Amygdala (tissue), 56 donors: ENCODE results near the gene CPN2.

ENCODE experiments used
- DNase-seq, 56 donors: peaks; one replicate each; lab custom pipeline; 2025; lab: John Stamatoyannopoulos, UW

The CPN2 gene

GRCh38 chr3:194381460-194381875 lies 30.3 kb upstream of the CPN2 start:
- peak in 18 of 56 donors; percentile 3 to 56 (median 24) for DNase-seq

GRCh38 chr3:194380326-194380725 lies 29.2 kb upstream of the CPN2 start:
- DNase-seq: no peak

- DNase-seq: no peak
Measured at GRCh38 chr3:194379651-194380050, 28.5 kb upstream of the CPN2 start.

- DNase-seq: no peak
Measured at GRCh38 chr3:194379231-194379630, 28.1 kb upstream of the CPN2 start.

- DNase-seq: no peak
Measured at GRCh38 chr3:194377708-194378107, 26.6 kb upstream of the CPN2 start.

- DNase-seq: no peak
Measured at GRCh38 chr3:194376241-194376560, 25.1 kb upstream of the CPN2 start.

GRCh38 chr3:194375473-194376240 lies 24.5 kb upstream of the CPN2 start:
- no peak for DNase-seq

GRCh38 chr3:194374935-194375334 lies 23.8 kb upstream of the CPN2 start:
- DNase-seq: no peak

GRCh38 chr3:194373899-194374298 lies 22.8 kb upstream of the CPN2 start:
- no peak for DNase-seq

- DNase-seq: no peak
Measured at GRCh38 chr3:194373028-194373427, 21.9 kb upstream of the CPN2 start.

- no peak for DNase-seq
Measured at GRCh38 chr3:194370753-194371152, 19.6 kb upstream of the CPN2 start.

- DNase-seq: no peak
Measured at GRCh38 chr3:194369522-194370279, 18.6 kb upstream of the CPN2 start, which contains the start of gene LRRC15. TSS of gene LRRC15 (minus strand) at chr3:194369743. CDS start at chr3:194361043, 8,700 bp downstream.

GRCh38 chr3:194368918-194369317 lies 17.8 kb upstream of the CPN2 start:
- no peak for DNase-seq

- DNase-seq: no peak
Measured at GRCh38 chr3:194367992-194368841, 17.1 kb upstream of the CPN2 start.

- DNase-seq: no peak
Measured at GRCh38 chr3:194365978-194366490, 14.9 kb upstream of the CPN2 start.

- DNase-seq: no peak
Measured at GRCh38 chr3:194365526-194365925, 14.4 kb upstream of the CPN2 start.

- DNase-seq: peak in 12 of 56 donors; percentile 2 to 75 (median 14)
Measured at GRCh38 chr3:194364652-194365434, 13.7 kb upstream of the CPN2 start.

GRCh38 chr3:194364314-194364651 lies 13.2 kb upstream of the CPN2 start:
- DNase-seq: no peak

- no peak for DNase-seq
Measured at GRCh38 chr3:194360568-194360967, 9.4 kb upstream of the CPN2 start.

- DNase-seq: no peak
Measured at GRCh38 chr3:194357681-194358080, 6.6 kb upstream of the CPN2 start.
